Lower leg skin (tissue), 4 donors: ENCODE results near the gene MX1. TPM values are rescaled to one million over a fixed set of nuclear protein-coding genes. Genes with fewer than 3 reads are reported as not detected.

Experiments
- DNase-seq, 2 donors: peaks; one replicate each; pipeline ENCODE4 v3.0.0-alpha.2; 2019; ENCODE audit warnings: low spot score in 2 of 2
- H3K4me3 ChIP-seq: fragments of 200-600 bp; sonication (generic); 2 replicates; pipeline ENCODE4 v1.5.1; 2017; ENCODE audit warnings: mild to moderate bottlenecking, low read depth; ENCODE audit not compliant: poor library complexity, severe bottlenecking
- POLR2A ChIP-seq, 2 donors: fragments of 450-650 bp; IDR thresholded peaks; one replicate each; pipeline ENCODE4 v1.6.1; 2016 to 2017; ENCODE audit warnings: antibody characterized with exemption in 2 of 2, mild to moderate bottlenecking in 1 of 2, moderate library complexity in 1 of 2
- WGBS, 2 donors: methylation state at CpG; one replicate each; pipeline ENCODE4 v1.1.5; 2018; 5-methylcytosine and 5-hydroxymethylcytosine counted together
- intact Hi-C: fragments of 100-400 bp; cut with DNase I; formaldehyde crosslinking; loops from one replicate; pipeline ENCODE4 v1.15.0; 2023; ENCODE audit warnings: low total_unique reads
- total RNA-seq, 4 donors: library from RNA; depleted of rRNA; stranded (reverse); fragments of >200 nt; gene quantifications; one replicate each; pipeline ENCODE4 v1.1.0, GENCODE V29; 2016
- TF ChIP-seq, protein P1 (sequence below), 3 donors: fragments of 450-650 bp; IDR thresholded peaks; one replicate each; pipeline ENCODE4 v1.5.1; 2016; ENCODE audit warnings: antibody characterized with exemption in 3 of 3, mild to moderate bottlenecking in 3 of 3, moderate library complexity in 2 of 3

Gene MX1
- total RNA-seq, 4 donors from 2014 or later = 3.3 to 15.1 (median 9.1) TPM

DNA sequence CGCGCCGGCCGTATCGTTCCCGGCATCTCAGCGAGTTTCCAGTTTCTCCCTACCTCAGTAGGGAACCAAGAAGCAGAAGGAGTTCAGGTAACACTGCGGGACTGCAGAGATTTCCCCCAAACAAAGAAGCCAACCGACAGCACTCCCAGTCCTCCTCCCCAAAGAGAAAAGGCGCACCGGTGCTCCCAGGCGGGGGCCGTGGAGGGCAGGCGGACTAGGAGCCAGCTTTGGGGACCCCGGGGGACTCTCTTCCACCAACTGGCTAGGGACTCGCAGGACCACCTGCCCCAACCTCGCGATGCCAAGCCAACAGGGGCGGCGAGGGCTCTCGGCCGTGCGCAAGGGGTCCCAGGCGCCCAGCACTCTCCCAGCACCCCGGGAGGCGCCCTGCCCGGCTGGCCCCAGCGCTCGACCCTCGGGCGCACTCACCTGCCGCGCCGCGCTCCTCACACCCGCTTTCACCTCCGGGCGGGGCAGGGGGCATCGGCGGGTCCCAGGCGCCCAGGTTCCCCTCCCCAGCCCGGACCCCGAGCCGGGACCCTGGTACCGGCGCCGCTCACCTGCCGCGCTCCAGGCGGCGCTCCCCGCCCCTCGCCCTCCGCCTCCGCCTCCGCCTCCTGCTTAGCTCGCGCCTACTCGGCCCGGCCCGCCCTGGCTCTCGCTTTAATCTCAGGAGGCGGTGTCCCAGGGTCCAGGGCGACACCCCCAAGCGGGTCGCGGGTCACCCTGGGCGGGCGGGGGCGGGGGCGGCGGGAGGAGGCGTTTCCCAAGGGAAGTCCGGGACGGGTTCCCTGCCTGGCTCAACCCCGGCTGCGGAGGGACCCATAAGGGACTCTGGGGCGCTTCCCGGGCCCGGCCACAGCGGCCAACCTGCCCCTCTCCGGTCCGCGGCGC, 81.7 kb downstream of the MX1 start, which contains the start of gene TMPRSS2:
Gene TMPRSS2 (minus strand): TSS at position 638 of the 894 bp plus-strand sequence. CDS start 10,025 bp downstream, outside the sequence.
- WGBS, 2 donors = 2% methylated on average over 33 to 40 of the region's 85 CpGs
- DNase-seq = no peak
- no peak within 1 kb of the TSS for H3K4me3 ChIP-seq
- intact Hi-C loops = no loop called here
- TF ChIP-seq POLR2A (IDR thresholded peaks at IDR 0.05) = no peak
- TF ChIP-seq, protein P1, sequence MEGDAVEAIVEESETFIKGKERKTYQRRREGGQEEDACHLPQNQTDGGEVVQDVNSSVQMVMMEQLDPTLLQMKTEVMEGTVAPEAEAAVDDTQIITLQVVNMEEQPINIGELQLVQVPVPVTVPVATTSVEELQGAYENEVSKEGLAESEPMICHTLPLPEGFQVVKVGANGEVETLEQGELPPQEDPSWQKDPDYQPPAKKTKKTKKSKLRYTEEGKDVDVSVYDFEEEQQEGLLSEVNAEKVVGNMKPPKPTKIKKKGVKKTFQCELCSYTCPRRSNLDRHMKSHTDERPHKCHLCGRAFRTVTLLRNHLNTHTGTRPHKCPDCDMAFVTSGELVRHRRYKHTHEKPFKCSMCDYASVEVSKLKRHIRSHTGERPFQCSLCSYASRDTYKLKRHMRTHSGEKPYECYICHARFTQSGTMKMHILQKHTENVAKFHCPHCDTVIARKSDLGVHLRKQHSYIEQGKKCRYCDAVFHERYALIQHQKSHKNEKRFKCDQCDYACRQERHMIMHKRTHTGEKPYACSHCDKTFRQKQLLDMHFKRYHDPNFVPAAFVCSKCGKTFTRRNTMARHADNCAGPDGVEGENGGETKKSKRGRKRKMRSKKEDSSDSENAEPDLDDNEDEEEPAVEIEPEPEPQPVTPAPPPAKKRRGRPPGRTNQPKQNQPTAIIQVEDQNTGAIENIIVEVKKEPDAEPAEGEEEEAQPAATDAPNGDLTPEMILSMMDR (IDR thresholded peaks at IDR 0.05) = no peak

DNA sequence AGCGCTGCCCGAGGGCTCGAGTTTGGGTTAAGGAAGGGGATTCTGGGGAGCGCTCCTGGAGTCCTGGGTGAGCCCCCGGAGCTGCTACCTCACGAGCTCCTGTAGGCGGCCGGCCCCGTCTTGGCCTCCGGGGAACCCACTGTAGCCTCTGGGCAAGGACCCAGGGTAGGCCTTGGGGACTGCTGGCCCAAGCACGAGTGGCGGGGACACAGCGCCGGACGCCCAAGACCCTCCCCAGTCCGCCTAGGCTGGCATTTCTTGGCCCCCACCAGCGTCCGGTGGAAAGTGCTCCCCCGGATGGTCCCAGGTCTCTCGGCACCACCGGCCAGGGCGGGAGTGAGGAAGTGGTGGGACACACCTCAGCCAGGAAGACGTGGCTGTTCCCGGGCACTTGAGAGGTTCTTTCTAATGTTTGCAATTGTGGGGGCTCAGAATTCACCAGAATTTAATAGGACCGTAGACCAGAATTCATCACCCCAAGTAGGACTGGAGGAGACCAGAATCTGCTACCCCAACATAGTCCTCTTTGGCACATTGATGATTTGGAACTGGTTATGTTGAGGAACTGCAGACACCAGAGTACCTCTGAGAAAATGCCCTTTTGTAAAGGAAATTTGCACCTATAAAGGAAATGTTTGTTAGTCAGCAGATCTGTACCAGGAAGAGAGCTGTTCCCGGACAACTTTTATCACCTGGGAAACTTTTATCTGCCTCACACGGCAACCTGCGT, 82.5 kb downstream of the MX1 start:
- no peak overlapping the region for H3K4me3 ChIP-seq
- intact Hi-C loops = no loop called here
- WGBS, 2 donors = 15 to 29% methylated on average over 6 to 28 of the region's 28 CpGs
- no peak for TF ChIP-seq POLR2A (IDR thresholded peaks at IDR 0.05)
- TF ChIP-seq, protein P1 (IDR thresholded peaks at IDR 0.05) = no peak
- no peak for DNase-seq

Other genes with a start within 250 kb of the MX1 start
- 1 to 10 TPM in 3 of 4 donors, under 1 TPM in 1; 0.59 to 4.6 (median 1.8) TPM for gene FAM3B, start 109.4 kb upstream of the MX1 start, total RNA-seq
- 10 to 100 TPM in 1 of 4 donors, 1 to 10 TPM in 3; 1.9 to 10.3 (median 6.0) TPM for gene MX2, start 64.2 kb upstream of the MX1 start, total RNA-seq
- 10 to 100 TPM in 2 of 4 donors, 1 to 10 TPM in 2; 5.1 to 19.2 (median 12.1) TPM for gene TMPRSS2, start 81.9 kb downstream of the MX1 start, total RNA-seq